Measurements from ENCODE around the gene KCNMB3.

The KCNMB3 gene

GRCh38 chr3:179288845-179289244 lies 37.9 kb upstream of the KCNMB3 start:
- DNase-seq (ENCODE audit: low read depth in 2 of 2): no peak
- no peak for TF ChIP-seq CTCF (IDR thresholded peaks at IDR 0.05; ENCODE audit: low read depth, low read length)
- H3K4me3 ChIP-seq (replicated peaks in 1 of 2; ENCODE audit: low read depth in 2 of 2, low read length in 2 of 2): no peak overlapping the region

GRCh38 chr3:179286331-179286730 lies 35.4 kb upstream of the KCNMB3 start:
- no peak for TF ChIP-seq CTCF (IDR thresholded peaks at IDR 0.05; ENCODE audit: low read depth, low read length)
- no peak overlapping the region for H3K4me3 ChIP-seq (replicated peaks in 1 of 2; ENCODE audit: low read depth in 2 of 2, low read length in 2 of 2)
- no peak for DNase-seq (ENCODE audit: low read depth in 2 of 2)

DNA sequence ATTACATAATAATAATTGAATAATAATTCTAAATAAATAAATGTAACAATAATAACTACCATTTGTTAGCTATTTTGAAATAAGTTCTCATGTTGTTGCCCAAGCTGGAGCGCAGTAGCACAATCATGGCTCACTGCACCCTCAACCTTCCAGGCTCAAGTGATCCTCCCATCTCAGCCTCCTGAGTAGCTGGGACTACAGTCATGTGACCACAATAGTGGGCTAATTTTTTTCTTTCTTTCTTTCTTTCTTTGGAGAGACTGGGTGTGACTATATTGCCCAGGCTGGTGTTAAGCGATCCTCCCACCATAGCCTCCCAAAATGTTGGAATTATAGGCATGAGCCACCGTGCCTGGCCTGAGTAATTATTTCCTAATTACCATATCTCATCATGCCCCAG lies 30.9 kb upstream of the KCNMB3 start:
- no peak overlapping the region for H3K4me3 ChIP-seq (replicated peaks in 1 of 2; ENCODE audit: low read depth in 2 of 2, low read length in 2 of 2)
- no peak for TF ChIP-seq CTCF (IDR thresholded peaks at IDR 0.05; ENCODE audit: low read depth, low read length)
- no peak for DNase-seq (ENCODE audit: low read depth in 2 of 2)

DNA sequence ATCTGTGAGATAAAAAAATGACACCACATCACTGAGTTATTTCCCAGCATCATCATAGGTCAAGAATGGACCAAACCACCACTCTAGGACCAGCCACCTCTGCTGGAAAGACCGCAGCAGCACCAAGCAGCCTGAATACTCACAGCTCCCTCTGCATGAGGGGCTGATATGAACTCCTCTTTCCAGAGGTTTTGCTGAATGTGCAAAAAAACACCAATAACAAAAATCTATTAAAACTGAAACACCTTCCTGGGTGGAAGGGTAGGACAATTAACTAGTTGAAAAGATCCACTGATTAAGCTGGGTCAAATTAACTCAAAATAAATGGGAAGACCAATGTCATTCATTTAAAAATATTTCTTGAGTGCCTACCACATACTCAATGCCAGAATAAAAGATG lies 28.9 kb upstream of the KCNMB3 start:
- no peak for DNase-seq (ENCODE audit: low read depth in 2 of 2)
- no peak overlapping the region for H3K4me3 ChIP-seq (replicated peaks in 1 of 2; ENCODE audit: low read depth in 2 of 2, low read length in 2 of 2)
- TF ChIP-seq CTCF (IDR thresholded peaks at IDR 0.05; ENCODE audit: low read depth, low read length): no peak

DNA sequence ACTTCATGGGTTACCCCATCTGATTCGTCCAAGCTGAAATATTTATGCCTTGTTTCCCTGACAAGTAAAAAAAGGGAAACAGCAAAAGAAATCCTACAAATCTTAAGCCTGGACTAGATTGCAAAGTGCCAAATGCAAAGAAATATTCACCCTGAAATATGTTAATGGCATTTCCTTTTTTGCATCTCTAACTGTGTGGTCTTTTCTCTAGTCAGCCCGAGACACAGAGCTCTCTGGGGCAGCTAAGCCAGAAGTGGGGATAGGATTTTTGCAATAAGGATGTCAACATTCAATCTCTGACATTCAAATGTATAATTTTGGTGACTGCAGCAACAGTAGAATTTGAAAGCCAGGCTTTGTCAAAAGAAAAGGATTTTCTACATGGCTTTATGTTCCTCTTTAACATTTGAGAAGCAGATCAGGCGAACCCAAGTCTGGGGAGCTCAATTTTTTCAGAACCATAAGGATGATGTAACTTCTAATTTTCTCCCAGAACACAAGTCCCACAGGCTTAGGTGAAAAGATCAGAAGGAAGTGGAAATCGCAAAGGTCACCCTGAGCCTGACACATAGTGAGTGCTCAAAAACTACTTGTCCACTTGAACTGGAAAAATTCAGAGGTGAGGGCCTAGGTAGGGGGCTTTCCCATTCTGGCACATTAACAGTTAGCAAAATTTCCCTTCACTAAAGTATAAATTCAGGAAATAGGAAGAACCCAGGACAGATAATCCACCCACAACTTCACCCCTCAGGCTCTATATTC lies 28.2 kb upstream of the KCNMB3 start:
- TF ChIP-seq CTCF (IDR thresholded peaks at IDR 0.05; ENCODE audit: low read depth, low read length): no peak
- DNase-seq (ENCODE audit: low read depth in 2 of 2): peak in 1 of 2 donors; percentile 3
- H3K4me3 ChIP-seq (replicated peaks in 1 of 2; ENCODE audit: low read depth in 2 of 2, low read length in 2 of 2): no peak overlapping the region

DNA sequence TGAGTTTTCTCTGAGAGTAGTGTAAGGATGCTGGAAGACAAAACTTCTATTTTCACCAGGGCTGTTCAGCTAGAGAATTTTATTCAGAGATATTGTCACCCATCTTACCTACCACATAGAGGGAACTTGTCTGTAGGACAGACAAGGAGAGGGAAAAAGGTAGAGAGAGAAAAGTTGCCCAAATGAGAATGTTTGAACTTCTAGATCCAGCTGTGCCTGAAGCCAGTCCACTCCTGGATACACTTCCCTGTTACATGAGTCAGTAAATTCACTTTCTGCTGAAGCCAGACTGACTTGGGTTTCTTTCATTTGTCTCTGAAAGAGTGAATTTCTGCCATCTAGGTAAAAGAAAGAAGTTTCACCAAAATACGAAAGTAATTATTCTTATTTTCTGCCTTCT lies 27.2 kb upstream of the KCNMB3 start:
- H3K4me3 ChIP-seq (replicated peaks in 1 of 2; ENCODE audit: low read depth in 2 of 2, low read length in 2 of 2): no peak overlapping the region
- TF ChIP-seq CTCF (IDR thresholded peaks at IDR 0.05; ENCODE audit: low read depth, low read length): no peak
- no peak for DNase-seq (ENCODE audit: low read depth in 2 of 2)

- no peak for DNase-seq (ENCODE audit: low read depth in 2 of 2)
- no peak overlapping the region for H3K4me3 ChIP-seq (replicated peaks in 1 of 2; ENCODE audit: low read depth in 2 of 2, low read length in 2 of 2)
- TF ChIP-seq CTCF (IDR thresholded peaks at IDR 0.05; ENCODE audit: low read depth, low read length): no peak
Measured at GRCh38 chr3:179276743-179277142, 25.8 kb upstream of the KCNMB3 start.
